ENCODE results near the gene AIG1.
"Not testable (repeated sequence)": the region's sequence is repeated elsewhere in the genome, so short reads cannot be mapped to it uniquely, and the experiment has no call there.

Gene AIG1

GRCh38 chr6:143136647-143137046 is 76.0 kb downstream of the AIG1 start:
- TF ChIP-seq EZH2 (IDR thresholded peaks at IDR 0.05; ENCODE audit: borderline replicate concordance, low read length) (no peak), CTCF (IDR thresholded peaks at IDR 0.05; ENCODE audit: low read length) (no peak)
- Histone ChIP-seq H3K27me3 (ENCODE audit: insufficient read depth, low read length) (no peaks in the 10 kb centered on the region), H3K9ac (ENCODE audit: low read length) (no peak overlapping the region), H2AFZ (ENCODE audit: low read length) (no peak overlapping the region), H3K4me3 (ENCODE audit: low read depth, low read length, poor library complexity, severe bottlenecking) (no peak overlapping the region), H3K79me2 (ENCODE audit: insufficient read depth, low read length) (no peaks in the 10 kb centered on the region), H3K9me3 (ENCODE audit: low read length) (no peaks in the 10 kb centered on the region), H3K27ac (ENCODE audit: low read depth, low read length, poor library complexity, severe bottlenecking) (no peak overlapping the region), H3K4me2 (ENCODE audit: low read length) (no peak overlapping the region), H4K20me1 (ENCODE audit: insufficient read depth, low read length) (no peaks in the 10 kb centered on the region), H3K4me1 (ENCODE audit: insufficient read depth, low read length, severe bottlenecking) (no peaks in the 10 kb centered on the region), H3K36me3 (ENCODE audit: insufficient read depth, low read length) (no peaks in the 10 kb centered on the region), H3K9me2 (ENCODE audit: low read depth, low read length) (no peaks in the 10 kb centered on the region), H3F3A (ENCODE audit: insufficient read depth, low read length) (no peaks in the 10 kb centered on the region)

GRCh38 chr6:143139239-143139784 is 78.6 kb downstream of the AIG1 start:
- no peak overlapping the region for H3K27ac ChIP-seq (ENCODE audit: low read depth, low read length, poor library complexity, severe bottlenecking)
- H3K27me3 ChIP-seq (ENCODE audit: insufficient read depth, low read length), result no peaks in the 10 kb centered on the region
- H3K36me3 ChIP-seq (ENCODE audit: insufficient read depth, low read length), result no peaks in the 10 kb centered on the region
- H3K9me3 ChIP-seq (ENCODE audit: low read length), result no peaks in the 10 kb centered on the region
- no peak overlapping the region for H3K9ac ChIP-seq (ENCODE audit: low read length)
- no peaks in the 10 kb centered on the region for H3K79me2 ChIP-seq (ENCODE audit: insufficient read depth, low read length)
- H3K4me3 ChIP-seq (ENCODE audit: low read depth, low read length, poor library complexity, severe bottlenecking), result no peak overlapping the region
- H3F3A ChIP-seq (ENCODE audit: insufficient read depth, low read length), result no peaks in the 10 kb centered on the region
- no peaks in the 10 kb centered on the region for H3K9me2 ChIP-seq (ENCODE audit: low read depth, low read length)
- H3K4me1 ChIP-seq (ENCODE audit: insufficient read depth, low read length, severe bottlenecking), result no peaks in the 10 kb centered on the region
- no peak overlapping the region for H3K4me2 ChIP-seq (ENCODE audit: low read length)
- TF ChIP-seq EZH2 (IDR thresholded peaks at IDR 0.05; ENCODE audit: borderline replicate concordance, low read length) (no peak), CTCF (IDR thresholded peaks at IDR 0.05; ENCODE audit: low read length) (no peak)
- no peak overlapping the region for H2AFZ ChIP-seq (ENCODE audit: low read length)
- H4K20me1 ChIP-seq (ENCODE audit: insufficient read depth, low read length), result no peaks in the 10 kb centered on the region

GRCh38 chr6:143139884-143140283 is 79.2 kb downstream of the AIG1 start:
- H3K36me3 ChIP-seq (ENCODE audit: insufficient read depth, low read length); H3K4me3 ChIP-seq (ENCODE audit: low read depth, low read length, poor library complexity, severe bottlenecking); H3K9ac ChIP-seq (ENCODE audit: low read length); H3K4me2 ChIP-seq (ENCODE audit: low read length); H2AFZ ChIP-seq (ENCODE audit: low read length); H3K27ac ChIP-seq (ENCODE audit: low read depth, low read length, poor library complexity, severe bottlenecking); H4K20me1 ChIP-seq (ENCODE audit: insufficient read depth, low read length); H3K9me3 ChIP-seq (ENCODE audit: low read length); H3K4me1 ChIP-seq (ENCODE audit: insufficient read depth, low read length, severe bottlenecking); H3F3A ChIP-seq (ENCODE audit: insufficient read depth, low read length); H3K9me2 ChIP-seq (ENCODE audit: low read depth, low read length); H3K27me3 ChIP-seq (ENCODE audit: insufficient read depth, low read length); H3K79me2 ChIP-seq (ENCODE audit: insufficient read depth, low read length): not testable (repeated sequence)

- H3K9me3 ChIP-seq (ENCODE audit: low read length), result no peaks in the 10 kb centered on the region
- H2AFZ ChIP-seq (ENCODE audit: low read length), result no peak overlapping the region
- no peaks in the 10 kb centered on the region for H3K36me3 ChIP-seq (ENCODE audit: insufficient read depth, low read length)
- no peaks in the 10 kb centered on the region for H3K4me1 ChIP-seq (ENCODE audit: insufficient read depth, low read length, severe bottlenecking)
- no peak overlapping the region for H3K9ac ChIP-seq (ENCODE audit: low read length)
- no peak overlapping the region for H3K27ac ChIP-seq (ENCODE audit: low read depth, low read length, poor library complexity, severe bottlenecking)
- no peaks in the 10 kb centered on the region for H3K27me3 ChIP-seq (ENCODE audit: insufficient read depth, low read length)
- H3K9me2 ChIP-seq (ENCODE audit: low read depth, low read length), result no peaks in the 10 kb centered on the region
- no peak overlapping the region for H3K4me2 ChIP-seq (ENCODE audit: low read length)
- H3F3A ChIP-seq (ENCODE audit: insufficient read depth, low read length), result no peaks in the 10 kb centered on the region
- no peak for TF ChIP-seq CTCF (IDR thresholded peaks at IDR 0.05; ENCODE audit: low read length)
- no peak for TF ChIP-seq EZH2 (IDR thresholded peaks at IDR 0.05; ENCODE audit: borderline replicate concordance, low read length)
- H3K79me2 ChIP-seq (ENCODE audit: insufficient read depth, low read length), result no peaks in the 10 kb centered on the region
- no peaks in the 10 kb centered on the region for H4K20me1 ChIP-seq (ENCODE audit: insufficient read depth, low read length)
- no peak overlapping the region for H3K4me3 ChIP-seq (ENCODE audit: low read depth, low read length, poor library complexity, severe bottlenecking)
Observed at GRCh38 chr6:143140767-143141166, 80.1 kb downstream of the AIG1 start.

Measured in OCI-LY1 (cell line).